T-helper 22 cell (primary cell): ENCODE results near the gene TBL2.
"Not testable (repeated sequence)": the region's sequence is repeated elsewhere in the genome, so short reads cannot be mapped to it uniquely, and the experiment has no call there.

Source experiments
- DNase-seq: peaks from one replicate; pipeline ENCODE4 v3.0.0-alpha.2; 2020; ENCODE audit warnings: low read depth

Gene TBL2

GRCh38 chr7:73578342-73579128, at the start of gene TBL2:
Gene TBL2, minus strand, starts transcription at chr7:73578579. Its CDS starts 30 bp downstream, at chr7:73578549.
- DNase-seq, result peak; percentile 99

DNA sequence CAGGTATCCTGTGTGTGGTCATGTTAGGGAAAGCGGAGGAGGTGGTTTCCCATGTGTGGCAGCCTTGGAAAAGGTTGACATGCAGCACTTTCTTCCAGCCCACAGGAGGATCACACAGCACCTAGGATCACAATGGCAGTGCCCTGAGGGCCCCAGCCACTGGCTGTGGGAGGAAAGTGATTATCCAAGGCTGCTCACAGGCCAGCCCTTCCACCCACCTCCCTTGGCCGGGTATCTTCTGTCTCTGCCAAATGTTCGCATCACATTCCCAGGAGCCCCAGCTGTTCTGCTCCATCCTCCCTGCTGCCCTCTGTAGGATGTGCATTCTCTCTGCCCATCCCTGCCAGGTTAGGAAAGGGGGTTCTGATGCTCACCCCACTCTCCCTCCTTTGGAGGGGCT, 48.4 kb upstream of the TBL2 start:
- no peak for DNase-seq

GRCh38 chr7:73625276-73625675, 46.9 kb upstream of the TBL2 start:
- no peak for DNase-seq

- DNase-seq, result no peak
Measured at GRCh38 chr7:73624669-73625001, 46.3 kb upstream of the TBL2 start.

DNA sequence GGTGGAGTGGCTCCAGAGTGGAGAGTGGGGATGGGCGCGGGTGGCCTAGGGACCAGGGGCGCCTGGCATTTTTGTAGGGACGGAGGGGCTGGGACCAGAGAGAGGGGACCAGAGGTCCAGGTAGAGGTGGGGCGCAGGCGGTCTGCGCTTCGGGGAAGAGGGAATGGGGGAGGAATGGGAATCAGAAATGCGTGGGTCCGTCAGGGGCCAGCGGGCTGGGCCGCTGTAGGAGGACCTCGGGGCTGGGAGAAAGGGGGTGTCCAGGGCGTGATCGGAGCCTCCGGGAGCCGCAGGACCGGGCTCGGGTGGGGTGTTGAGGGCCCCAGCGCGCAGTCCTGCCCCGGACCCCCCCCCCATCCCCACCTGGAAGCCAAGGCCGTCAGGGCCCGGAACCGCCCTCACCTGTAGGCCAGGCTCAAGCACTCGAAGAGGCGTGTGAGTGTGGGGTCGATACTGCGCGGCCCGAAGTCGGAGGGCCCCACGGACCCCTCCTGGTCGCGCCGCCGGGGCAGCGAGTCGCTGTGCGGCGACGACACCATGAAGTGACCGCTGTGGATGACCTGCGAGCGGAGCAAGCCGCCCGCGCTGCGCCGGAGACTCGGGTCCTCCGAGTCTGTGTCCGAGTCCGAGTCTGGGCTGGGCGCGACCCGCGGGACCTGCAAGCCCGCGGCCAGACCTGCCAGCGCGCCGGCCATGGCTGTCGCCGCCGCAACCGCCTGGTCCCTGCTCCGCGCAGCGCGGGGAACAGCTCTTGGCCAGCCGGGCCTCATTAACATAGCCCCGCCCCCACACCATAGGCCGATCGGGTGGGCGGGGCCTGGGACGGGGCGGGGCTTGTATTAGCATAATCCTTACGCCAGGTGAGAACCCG, 45.7 kb upstream of the TBL2 start, which contains the start of gene MLXIPL:
TSS of gene MLXIPL (minus strand) at position 725 of the 871 bp plus-strand sequence. CDS start at position 695, 30 bp downstream.
- peak; percentile 38 for DNase-seq

DNA sequence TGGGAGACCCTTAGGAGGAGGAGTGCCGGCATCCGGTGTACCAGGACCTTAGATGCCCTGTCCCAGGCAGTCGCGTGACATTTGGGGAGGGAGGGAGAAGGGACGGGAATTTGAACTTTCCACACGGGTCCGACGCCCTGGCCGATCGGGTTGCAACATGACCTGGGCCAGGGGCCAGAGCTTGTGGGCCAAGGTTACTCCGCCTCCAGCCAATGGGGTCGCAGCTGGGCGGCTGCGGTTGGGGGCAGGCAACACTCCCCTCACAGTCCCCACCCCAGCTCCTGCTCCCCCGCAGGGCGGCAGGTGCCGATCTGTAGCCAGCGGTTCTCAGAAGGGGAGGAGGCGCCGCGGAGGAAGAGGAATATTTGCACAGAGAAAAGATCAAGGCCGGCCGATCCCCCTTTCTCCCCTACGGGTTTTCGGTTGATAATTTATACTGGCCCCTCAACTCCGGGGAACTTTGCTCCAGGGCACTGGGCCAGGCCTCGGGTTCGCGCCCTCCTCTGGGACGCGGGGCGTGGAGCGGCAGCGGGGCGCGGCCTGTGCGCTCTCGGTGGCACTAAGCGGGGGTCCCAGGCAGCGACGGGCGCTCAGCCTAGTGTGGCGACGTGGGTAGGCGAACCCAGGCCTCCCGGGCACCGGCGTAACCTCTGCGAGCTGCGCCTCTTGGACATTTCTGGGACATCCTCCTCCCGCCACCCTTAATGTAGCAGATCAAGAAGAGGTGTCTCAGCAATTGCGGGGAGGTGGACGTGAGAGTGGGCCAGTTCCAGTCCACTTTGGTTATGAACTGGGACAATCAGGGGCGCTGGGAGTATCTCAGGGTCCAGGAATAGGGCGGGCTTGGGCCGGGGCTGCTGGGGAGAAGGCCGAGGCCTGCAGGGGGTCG, 44.8 kb upstream of the TBL2 start:
- no peak for DNase-seq

GRCh38 chr7:73622527-73622908, 44.1 kb upstream of the TBL2 start:
- no peak for DNase-seq

DNA sequence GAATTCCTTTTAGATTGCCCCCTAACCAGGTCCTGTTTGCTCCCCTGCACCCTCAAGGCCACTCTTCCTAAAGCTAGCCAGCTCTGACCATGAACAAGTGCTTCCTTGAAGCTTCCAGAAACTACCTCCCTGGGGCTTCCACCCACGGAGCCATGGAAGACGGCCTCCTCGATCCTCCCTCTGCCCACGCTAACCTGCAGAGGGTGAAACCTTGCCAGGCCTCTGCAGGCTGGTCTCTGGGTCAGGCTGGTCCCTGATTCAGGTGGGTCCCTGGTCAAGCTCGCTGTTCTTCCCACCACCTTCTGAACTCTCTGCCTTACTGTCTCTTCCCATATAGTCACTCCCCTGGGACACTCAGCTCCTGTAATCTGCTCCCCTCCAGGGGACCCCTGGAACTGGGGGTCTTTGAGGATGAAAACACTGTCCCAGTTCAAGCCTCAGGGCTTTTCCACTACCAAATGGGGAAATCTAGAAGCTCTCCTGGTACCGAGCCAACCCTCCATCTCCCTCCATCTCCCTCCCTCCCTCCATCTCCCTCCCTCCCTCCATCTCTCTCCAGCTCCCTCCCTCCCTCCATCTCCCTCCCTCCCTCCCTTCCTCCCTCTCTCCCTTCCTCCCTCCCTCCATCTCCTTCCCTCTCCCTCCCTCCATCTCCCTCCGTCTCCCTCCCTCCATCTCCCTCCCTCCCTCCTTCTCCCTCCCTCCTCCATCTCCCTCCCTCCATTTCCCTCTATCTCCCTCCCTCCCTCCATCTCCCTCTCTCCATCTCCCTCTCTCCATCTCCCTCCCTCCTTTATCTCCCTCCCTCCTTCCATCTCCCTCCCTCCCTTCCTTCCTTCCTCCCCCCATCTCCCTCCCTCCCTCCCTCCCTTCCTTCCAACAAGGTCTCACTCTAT, 43.0 kb upstream of the TBL2 start:
- DNase-seq, result no peak

DNA sequence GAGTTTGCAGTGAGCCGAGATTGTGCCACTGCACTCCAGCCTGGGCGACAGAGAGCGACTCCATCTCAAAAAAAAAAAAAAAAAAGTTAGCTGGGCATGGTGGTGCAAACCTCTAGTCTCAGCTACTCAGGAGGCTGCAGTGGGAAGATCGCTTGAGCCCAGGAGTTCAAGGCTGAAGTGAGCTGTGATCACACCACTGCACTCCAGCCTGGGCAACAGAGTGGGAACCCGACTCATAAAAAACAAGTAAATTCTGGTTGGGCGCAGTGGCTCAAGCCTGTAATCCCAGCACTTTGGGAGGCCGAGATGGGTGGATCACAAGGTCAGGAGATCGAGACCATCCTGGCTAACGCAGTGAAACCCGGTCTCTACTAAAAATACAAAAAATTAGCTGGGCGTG, 41.0 kb upstream of the TBL2 start:
- not testable (repeated sequence) for DNase-seq

DNA sequence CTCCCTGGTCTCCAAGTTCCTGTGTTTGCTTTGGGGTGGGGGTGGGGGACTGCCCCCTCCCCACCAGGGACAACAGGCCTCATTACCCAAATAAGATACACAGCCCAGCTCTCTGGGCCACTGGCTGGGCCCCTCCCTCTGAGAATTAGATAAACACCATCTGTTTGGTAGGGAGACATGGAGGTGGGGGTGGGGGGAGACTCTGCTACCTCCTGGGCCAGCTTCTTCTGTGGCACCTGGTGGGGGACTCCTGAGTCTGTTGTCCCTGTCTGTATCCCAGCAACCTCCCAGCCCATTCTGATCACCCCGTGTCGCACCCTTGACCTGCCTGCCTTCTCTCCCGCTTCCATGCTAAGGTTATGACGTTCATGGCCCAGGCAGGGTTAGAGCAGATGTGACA, 40.2 kb upstream of the TBL2 start:
- DNase-seq, result no peak

GRCh38 chr7:73617520-73617919, 39.1 kb upstream of the TBL2 start:
- not testable (repeated sequence) for DNase-seq

DNA sequence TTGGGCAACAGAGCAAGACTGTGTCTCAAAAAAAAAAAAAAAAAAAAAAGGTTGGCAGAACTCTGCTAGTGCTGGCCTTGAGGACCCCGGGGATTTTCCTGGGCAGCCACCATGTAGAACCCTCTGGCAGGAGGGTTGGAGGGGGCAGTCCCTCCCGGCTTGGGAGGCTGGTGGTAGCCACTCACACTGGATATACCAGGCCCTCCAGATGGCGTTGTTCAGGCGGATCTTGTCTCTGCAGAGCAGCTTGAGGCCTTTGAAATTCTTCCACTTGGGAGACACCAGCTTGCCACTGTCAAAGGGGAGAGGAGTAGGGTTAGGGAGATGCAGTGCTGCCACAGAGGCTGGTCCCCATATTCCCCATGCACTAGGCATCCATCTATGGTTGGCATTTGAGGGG, 37.5 kb upstream of the TBL2 start:
- no peak for DNase-seq

GRCh38 chr7:73614937-73615336, 36.6 kb upstream of the TBL2 start:
- not testable (repeated sequence) for DNase-seq

GRCh38 chr7:73613954-73614735, 35.8 kb upstream of the TBL2 start:
- no peak for DNase-seq

- DNase-seq, result no peak
Measured at GRCh38 chr7:73612598-73613269, 34.4 kb upstream of the TBL2 start.

- no peak for DNase-seq
Measured at GRCh38 chr7:73611017-73611555, 32.7 kb upstream of the TBL2 start.

DNA sequence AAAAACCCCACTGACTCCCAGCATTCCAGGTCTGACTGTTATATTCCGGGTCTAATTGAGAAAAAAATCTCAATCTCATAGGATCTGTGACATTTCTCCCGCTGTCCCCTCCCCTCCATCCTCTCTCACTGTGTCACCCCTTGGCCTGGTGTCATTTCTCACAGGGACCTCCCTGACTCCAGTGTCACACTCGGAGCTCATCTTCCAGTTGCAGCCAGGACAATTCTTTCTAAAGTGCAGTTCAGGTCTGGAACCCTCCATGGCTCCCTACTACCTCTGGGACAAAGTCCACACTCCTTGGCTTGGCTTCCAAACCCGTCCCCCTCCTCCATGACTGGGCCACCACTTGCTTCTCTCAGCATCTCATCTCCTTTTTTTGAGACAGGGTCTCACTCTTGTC, 31.7 kb upstream of the TBL2 start:
- DNase-seq, result no peak

DNA sequence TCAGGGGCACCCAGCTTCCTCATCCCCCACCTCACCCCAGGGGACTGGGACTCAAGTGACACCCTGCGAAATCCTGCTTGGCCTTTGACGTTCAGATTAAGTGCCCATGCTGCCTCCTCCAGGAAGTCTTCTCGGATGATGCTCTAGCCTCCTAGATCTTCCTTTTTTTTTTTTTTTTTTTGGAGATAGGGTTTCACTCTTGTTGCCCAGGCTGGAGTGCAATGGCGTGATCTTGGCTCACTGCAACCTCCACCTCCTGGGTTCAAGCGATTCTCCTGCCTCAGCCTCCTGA, 29.3 kb upstream of the TBL2 start:
- not testable (repeated sequence) for DNase-seq

DNA sequence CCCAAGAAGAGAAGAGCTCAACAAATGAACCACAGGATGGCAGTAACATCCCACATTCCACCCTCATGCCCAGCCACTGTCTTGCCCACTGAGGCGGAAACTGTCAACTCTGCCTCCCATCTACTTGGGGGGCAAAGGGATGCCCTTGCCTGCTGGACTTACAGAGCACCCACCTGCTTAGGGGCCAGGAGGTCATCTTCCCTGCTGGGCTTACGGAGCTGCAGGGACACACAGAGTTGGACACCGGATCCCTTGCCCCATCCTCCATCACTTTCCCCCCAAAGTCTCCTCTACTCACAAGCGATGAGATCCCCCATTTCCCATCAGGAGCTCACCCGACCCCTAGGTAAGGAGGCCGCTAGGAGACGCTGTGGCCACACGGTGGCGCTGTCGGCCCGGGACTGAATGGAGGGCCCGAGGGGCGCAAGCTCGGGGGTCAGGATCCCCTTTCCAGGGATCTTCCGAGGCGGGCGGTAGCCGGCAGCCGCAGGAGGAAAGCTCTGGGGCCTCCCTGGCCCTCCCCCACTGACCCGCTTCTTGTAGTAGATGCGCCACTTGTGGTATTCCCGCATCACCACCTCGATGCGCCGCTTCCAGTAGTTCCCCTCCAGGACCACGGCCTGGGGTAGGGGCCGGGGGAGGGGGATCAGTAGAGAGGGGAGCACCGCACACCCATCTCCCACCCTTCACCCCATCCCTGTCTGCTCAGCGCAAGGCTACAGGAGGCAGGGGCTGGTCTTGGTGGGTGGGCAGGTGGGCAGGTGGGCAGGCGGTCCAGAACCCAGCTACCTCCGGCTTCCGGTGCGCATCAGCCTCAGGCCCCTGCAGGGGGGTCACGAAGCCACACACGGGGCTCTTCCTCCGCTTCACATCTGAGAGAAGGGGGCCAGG, 28.7 kb upstream of the TBL2 start:
- DNase-seq, result peak; percentile 28
